Keratinocyte (primary cell): ENCODE data around the gene SCEL. TPM values are rescaled to one million over a fixed set of nuclear protein-coding genes. Genes with fewer than 3 reads are reported as not detected.

Experiments used
- DNase-seq: peaks from one replicate; pipeline ENCODE4 v3.0.0-alpha.2; 2011; ENCODE audit warnings: low read depth, missing footprints, low spot score
- FAIRE-seq: peaks from 2 replicates; lab custom pipeline; 2011; peaks lifted over from hg19 to GRCh38; lab: Jason Lieb, UNC
- H2AFZ ChIP-seq: 2 replicates; pipeline ENCODE4 v1.6.0; 2012; ENCODE audit warnings: low read length, control low read depth, inconsistent platforms; ENCODE audit not compliant: control insufficient read depth
- H3K27ac ChIP-seq: 2 replicates; pipeline ENCODE4 v1.5.1; 2011; ENCODE audit warnings: low read length; ENCODE audit not compliant: control insufficient read depth, insufficient read depth
- H3K27me3 ChIP-seq: 3 replicates; pipeline ENCODE4 v1.6.0; 2011; ENCODE audit warnings: low read length; ENCODE audit not compliant: control insufficient read depth, insufficient read depth; ENCODE audit errors: extremely low read depth
- H3K36me3 ChIP-seq, 2 experiments: 2 replicates in 1 of 2; 3 replicates in 1 of 2; pipeline ENCODE4 v1.5.1; 2011; ENCODE audit warnings: low read length in 2 of 2, mild to moderate bottlenecking in 1 of 2; ENCODE audit not compliant: control insufficient read depth in 2 of 2, insufficient read depth in 2 of 2; ENCODE audit errors: extremely low read depth in 1 of 2
- H3K4me1 ChIP-seq: 3 replicates; pipeline ENCODE4 v1.5.1; 2011; ENCODE audit warnings: low read length; ENCODE audit not compliant: control insufficient read depth, insufficient read depth; ENCODE audit errors: extremely low read depth
- H3K4me2 ChIP-seq: 3 replicates; pipeline ENCODE4 v1.6.0; 2011; ENCODE audit warnings: low read depth, low read length; ENCODE audit not compliant: control insufficient read depth, insufficient read depth; ENCODE audit errors: extremely low read depth
- H3K4me3 ChIP-seq, 3 experiments: fragments of 200-600 bp in 1 of 3; sonication (generic) in 1 of 3; 2 replicates in 2 of 3; 3 replicates in 1 of 3; pipeline ENCODE4 v1.5.1; 2011 to 2016; ENCODE audit warnings: low read length in 3 of 3, mild to moderate bottlenecking in 3 of 3, control low read depth in 2 of 3, inconsistent platforms in 1 of 3, low read depth in 1 of 3, mixed read lengths in 1 of 3, mixed run types in 1 of 3, moderate library complexity in 1 of 3; ENCODE audit not compliant: control insufficient read depth in 2 of 3, insufficient read depth in 2 of 3; ENCODE audit errors: extremely low read depth in 1 of 3
- H3K79me2 ChIP-seq: 2 replicates; pipeline ENCODE4 v1.6.0; 2012; ENCODE audit warnings: low read length; ENCODE audit not compliant: control insufficient read depth, insufficient read depth
- H3K9ac ChIP-seq: 3 replicates; pipeline ENCODE4 v1.6.0; 2011; ENCODE audit warnings: low read length; ENCODE audit not compliant: control insufficient read depth, insufficient read depth; ENCODE audit errors: extremely low read depth
- H3K9me1 ChIP-seq: 3 replicates; pipeline ENCODE4 v1.6.0; 2011; ENCODE audit warnings: low read length; ENCODE audit not compliant: control insufficient read depth, insufficient read depth; ENCODE audit errors: extremely low read depth
- H3K9me3 ChIP-seq: 2 replicates; pipeline ENCODE4 v1.5.1; 2012; ENCODE audit warnings: low read depth, low read length; ENCODE audit not compliant: control insufficient read depth
- H4K20me1 ChIP-seq: 3 replicates; pipeline ENCODE4 v1.6.0; 2011; ENCODE audit warnings: low read length; ENCODE audit not compliant: control insufficient read depth, insufficient read depth; ENCODE audit errors: extremely low read depth
- EZH2 ChIP-seq: IDR thresholded peaks from one replicate; pipeline ENCODE4 v1.6.1; 2012; ENCODE audit warnings: inconsistent platforms, mild to moderate bottlenecking, low read length, moderate library complexity
- dilution Hi-C: fragments of 300-500 bp; cut with MboI; formaldehyde crosslinking; loops from one replicate; pipeline ENCODE4 v1.7.0; 2020; ENCODE audit warnings: low sequenced_read_pairs; ENCODE audit not compliant: extremely low pct_ligation_motif_present
- polyA plus RNA-seq, 5 experiments: library from polyadenylated mRNA; depleted of rRNA in 3 of 5; stranded (reverse) in 3 of 5; stranded (forward) in 1 of 5; unstranded in 1 of 5; fragments of >200 nt; gene quantifications; 1 replicate in 1 of 5; 2 replicates in 3 of 5; 3 replicates in 1 of 5; pipeline versions ENCODE4 v1.2.1 to v1.2.3, GENCODE V29; 2011 to 2012; ENCODE audit warnings: missing spikeins in 2 of 5, low read depth in 1 of 5, low replicate concordance in 1 of 5
- TF ChIP-seq, protein P1 (sequence below), 3 experiments: IDR thresholded peaks in 1 of 3; conservative IDR thresholded peaks in 1 of 3; optimal IDR thresholded peaks in 1 of 3; 2 replicates in 2 of 3; 3 replicates in 1 of 3; pipeline versions ENCODE3 to v1.5.1; 2011; ENCODE audit warnings: low read length in 3 of 3, mild to moderate bottlenecking in 3 of 3, moderate library complexity in 2 of 3, control low read depth in 1 of 3, inconsistent platforms in 1 of 3; ENCODE audit not compliant: insufficient read depth in 2 of 3; ENCODE audit errors: extremely low read depth in 1 of 3

SCEL gene
- polyA plus RNA-seq, 1 donor (not counting 4 experiments of a cell fraction or from before 2014, with no cell fraction given): 30.5 TPM

DNA sequence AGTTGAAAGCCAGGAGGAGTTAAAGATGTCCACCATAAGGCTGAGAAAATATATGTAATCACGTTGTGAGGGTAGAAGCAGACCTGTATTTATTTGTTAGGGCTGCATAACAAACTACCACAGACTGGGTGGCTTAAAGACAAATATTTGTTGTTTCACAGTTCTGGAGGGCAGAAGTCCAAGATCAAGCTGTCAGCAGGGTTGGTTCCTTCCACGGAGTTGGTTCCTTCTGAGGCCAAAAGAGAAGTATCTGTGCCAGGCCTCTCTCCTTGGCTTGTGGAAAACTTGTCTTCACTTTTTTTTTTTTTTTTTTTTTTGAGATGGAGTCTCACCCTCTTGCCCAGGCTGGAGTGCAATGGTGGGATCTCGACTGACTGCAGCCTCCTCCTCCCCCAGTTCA is 88.3 kb downstream of the SCEL start:
- Histone ChIP-seq H3K4me1 (no peaks in the 10 kb centered on the region), H3K9me3 (no peaks in the 10 kb centered on the region), H3K4me2 (no peak overlapping the region), H4K20me1 (no peaks in the 10 kb centered on the region), H3K27ac (no peak overlapping the region), H2AFZ (no peak overlapping the region), H3K36me3 (peaks cover 0 to 2% of the 10 kb centered on the region in 2 experiments), H3K9ac (no peak overlapping the region), H3K27me3 (no peaks in the 10 kb centered on the region), H3K9me1 (no peaks in the 10 kb centered on the region), H3K79me2 (no peaks in the 10 kb centered on the region), H3K4me3 (no peak overlapping the region)
- DNase-seq: no peak
- no peak for FAIRE-seq
- no peak for TF ChIP-seq EZH2
- TF ChIP-seq, protein P1, sequence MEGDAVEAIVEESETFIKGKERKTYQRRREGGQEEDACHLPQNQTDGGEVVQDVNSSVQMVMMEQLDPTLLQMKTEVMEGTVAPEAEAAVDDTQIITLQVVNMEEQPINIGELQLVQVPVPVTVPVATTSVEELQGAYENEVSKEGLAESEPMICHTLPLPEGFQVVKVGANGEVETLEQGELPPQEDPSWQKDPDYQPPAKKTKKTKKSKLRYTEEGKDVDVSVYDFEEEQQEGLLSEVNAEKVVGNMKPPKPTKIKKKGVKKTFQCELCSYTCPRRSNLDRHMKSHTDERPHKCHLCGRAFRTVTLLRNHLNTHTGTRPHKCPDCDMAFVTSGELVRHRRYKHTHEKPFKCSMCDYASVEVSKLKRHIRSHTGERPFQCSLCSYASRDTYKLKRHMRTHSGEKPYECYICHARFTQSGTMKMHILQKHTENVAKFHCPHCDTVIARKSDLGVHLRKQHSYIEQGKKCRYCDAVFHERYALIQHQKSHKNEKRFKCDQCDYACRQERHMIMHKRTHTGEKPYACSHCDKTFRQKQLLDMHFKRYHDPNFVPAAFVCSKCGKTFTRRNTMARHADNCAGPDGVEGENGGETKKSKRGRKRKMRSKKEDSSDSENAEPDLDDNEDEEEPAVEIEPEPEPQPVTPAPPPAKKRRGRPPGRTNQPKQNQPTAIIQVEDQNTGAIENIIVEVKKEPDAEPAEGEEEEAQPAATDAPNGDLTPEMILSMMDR (optimal IDR thresholded peaks at IDR 0.05 in 1 of 3, IDR thresholded peaks at IDR 0.05 in 1 of 3, conservative IDR thresholded peaks at IDR 0.05 in 1 of 3; ENCODE audit: extremely low read depth in 1 of 3, insufficient read depth in 2 of 3, low read length in 3 of 3): no peak
- dilution Hi-C loops: no loop called here

DNA sequence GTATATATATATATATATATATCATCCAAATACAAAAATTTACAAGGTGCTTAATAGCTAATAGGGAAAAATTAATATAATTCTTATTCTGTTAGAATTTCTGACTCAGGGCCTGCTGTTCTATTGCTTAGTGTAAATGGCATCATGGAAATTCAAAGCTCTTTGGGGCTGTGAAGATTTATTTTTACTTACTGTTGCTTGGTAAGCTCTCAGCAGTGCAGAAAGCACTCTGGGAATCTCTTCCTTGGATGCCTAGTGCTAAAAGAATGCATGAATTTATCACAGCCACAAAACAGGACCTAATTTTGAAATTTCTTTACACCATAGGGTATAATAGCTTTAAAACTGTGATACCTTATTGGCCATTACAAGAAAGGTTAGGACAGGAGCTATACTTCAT is 92.7 kb downstream of the SCEL start:
- no peak overlapping the region for H3K4me2 ChIP-seq
- H3K9me1 ChIP-seq: no peaks in the 10 kb centered on the region
- no peak overlapping the region for H2AFZ ChIP-seq
- FAIRE-seq: no peak
- no peaks in the 10 kb centered on the region for H3K9me3 ChIP-seq
- no peak overlapping the region for H3K4me3 ChIP-seq
- H3K9ac ChIP-seq: no peak overlapping the region
- H3K27me3 ChIP-seq: no peaks in the 10 kb centered on the region
- dilution Hi-C loops: no loop called here
- no peaks in the 10 kb centered on the region for H4K20me1 ChIP-seq
- no peaks in the 10 kb centered on the region for H3K4me1 ChIP-seq
- peaks cover 0 to 2% of the 10 kb centered on the region in 2 experiments for H3K36me3 ChIP-seq
- DNase-seq: no peak
- no peak overlapping the region for H3K27ac ChIP-seq
- TF ChIP-seq EZH2: no peak
- TF ChIP-seq, protein P1 (optimal IDR thresholded peaks at IDR 0.05 in 1 of 3, IDR thresholded peaks at IDR 0.05 in 1 of 3, conservative IDR thresholded peaks at IDR 0.05 in 1 of 3; ENCODE audit: extremely low read depth in 1 of 3, insufficient read depth in 2 of 3, low read length in 3 of 3): no peak
- H3K79me2 ChIP-seq: no peaks in the 10 kb centered on the region
